Transverse colon (tissue), 4 donors: ENCODE data around the gene PDE4D.

Source experiments
- EP300 ChIP-seq: sonication (generic); formaldehyde crosslinking; IDR thresholded peaks from one replicate; pipeline ENCODE4 v1.6.1; 2017; ENCODE audit warnings: antibody characterized with exemption, low read depth
- POLR2A ChIP-seq: fragments of 450-650 bp; IDR thresholded peaks from one replicate; pipeline ENCODE4 v1.6.1; 2016; ENCODE audit warnings: antibody characterized with exemption, mild to moderate bottlenecking, moderate library complexity
- POLR2AphosphoS5 ChIP-seq, 3 donors: sonication (generic); formaldehyde crosslinking; IDR thresholded peaks; one replicate each; pipeline ENCODE4 v1.6.1; 2016; ENCODE audit warnings: antibody characterized with exemption in 3 of 3
- TF ChIP-seq, protein P1 (sequence below), 5 experiments: fragments of 200-600 bp in 3 of 5; fragments of 450-650 bp in 2 of 5; sonication (generic) in 3 of 5; IDR thresholded peaks; 1 replicate in 2 of 5; 2 replicates in 3 of 5; pipeline ENCODE4 v1.5.1; 2016 to 2017; ENCODE audit warnings: antibody characterized with exemption in 5 of 5, inconsistent platforms in 3 of 5, mild to moderate bottlenecking in 2 of 5, moderate library complexity in 1 of 5

DNA sequence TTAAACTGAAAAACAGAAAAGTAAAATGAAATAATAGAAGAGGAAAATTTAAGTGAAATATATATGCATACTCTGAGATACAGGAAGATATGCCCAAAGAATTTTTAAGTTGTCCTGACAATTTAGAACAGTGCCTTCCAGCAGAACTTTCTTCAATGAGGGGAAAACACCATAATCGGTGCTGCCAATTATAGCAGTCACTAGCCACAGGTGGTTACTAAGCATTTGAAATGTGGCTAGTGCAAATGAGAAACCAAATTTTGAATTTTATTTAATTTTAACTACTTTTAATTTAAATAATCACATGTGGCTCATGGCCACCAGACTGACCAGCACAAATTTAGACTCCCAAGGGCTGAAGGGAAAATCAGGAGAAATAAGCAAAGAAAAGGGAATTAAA lies 900.1 kb downstream of the PDE4D start:
- TF ChIP-seq, protein P1, sequence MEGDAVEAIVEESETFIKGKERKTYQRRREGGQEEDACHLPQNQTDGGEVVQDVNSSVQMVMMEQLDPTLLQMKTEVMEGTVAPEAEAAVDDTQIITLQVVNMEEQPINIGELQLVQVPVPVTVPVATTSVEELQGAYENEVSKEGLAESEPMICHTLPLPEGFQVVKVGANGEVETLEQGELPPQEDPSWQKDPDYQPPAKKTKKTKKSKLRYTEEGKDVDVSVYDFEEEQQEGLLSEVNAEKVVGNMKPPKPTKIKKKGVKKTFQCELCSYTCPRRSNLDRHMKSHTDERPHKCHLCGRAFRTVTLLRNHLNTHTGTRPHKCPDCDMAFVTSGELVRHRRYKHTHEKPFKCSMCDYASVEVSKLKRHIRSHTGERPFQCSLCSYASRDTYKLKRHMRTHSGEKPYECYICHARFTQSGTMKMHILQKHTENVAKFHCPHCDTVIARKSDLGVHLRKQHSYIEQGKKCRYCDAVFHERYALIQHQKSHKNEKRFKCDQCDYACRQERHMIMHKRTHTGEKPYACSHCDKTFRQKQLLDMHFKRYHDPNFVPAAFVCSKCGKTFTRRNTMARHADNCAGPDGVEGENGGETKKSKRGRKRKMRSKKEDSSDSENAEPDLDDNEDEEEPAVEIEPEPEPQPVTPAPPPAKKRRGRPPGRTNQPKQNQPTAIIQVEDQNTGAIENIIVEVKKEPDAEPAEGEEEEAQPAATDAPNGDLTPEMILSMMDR (IDR thresholded peaks at IDR 0.05): no peak
- TF ChIP-seq POLR2A: no peak
- TF ChIP-seq POLR2AphosphoS5 (IDR thresholded peaks at IDR 0.05): no peak
- TF ChIP-seq EP300: no peak
